Left lobe of liver (tissue), 2 donors: ENCODE data around the gene HDAC3. TPM values are rescaled to one million over a fixed set of nuclear protein-coding genes. Genes with fewer than 3 reads are reported as not detected.

Experiments used
- ATAC-seq: fragments of 200-7000 bp; cut with Tn5 transposase; one replicate; pipeline ENCODE4 v1.9.1; 2020; ENCODE audit warnings: mild to moderate bottlenecking, moderate library complexity
- DNase-seq: peaks from one replicate; pipeline ENCODE4 v3.0.0-alpha.2; 2020; ENCODE audit warnings: low spot score
- total RNA-seq: library from RNA; stranded (reverse); gene quantifications from one replicate; pipeline ENCODE4 v1.2.1, GENCODE V29; 2021
- donor health status: DM: no; HTN: no; CAD: no; lungs with moderate emphysema.
- donor health status: DM: no; HTN: yes; CAD: no.

The HDAC3 gene
- total RNA-seq, 1 donor from 2014 or later = 28.7 TPM

DNA sequence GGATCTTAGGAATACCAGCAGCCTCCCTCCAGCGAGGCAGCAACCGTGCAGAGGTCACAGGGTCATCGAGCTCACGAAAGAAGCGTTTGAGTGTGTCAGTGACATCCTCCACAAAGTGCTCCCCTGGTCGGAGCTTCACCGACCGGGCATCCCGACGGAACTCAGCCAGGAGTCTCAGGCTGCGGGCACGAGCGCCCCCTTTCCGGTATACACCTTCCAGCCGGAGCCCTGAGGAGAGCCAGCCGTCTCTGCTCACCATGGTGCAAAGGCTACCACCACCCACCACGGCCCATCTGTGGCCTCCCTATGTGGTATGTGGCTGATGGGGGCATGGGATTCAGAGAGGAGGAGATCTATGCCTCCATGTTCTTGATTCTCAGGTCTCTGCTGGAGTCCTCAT is 25.4 kb upstream of the HDAC3 start:
- DNase-seq (no peak), ATAC-seq (no peak)

DNA sequence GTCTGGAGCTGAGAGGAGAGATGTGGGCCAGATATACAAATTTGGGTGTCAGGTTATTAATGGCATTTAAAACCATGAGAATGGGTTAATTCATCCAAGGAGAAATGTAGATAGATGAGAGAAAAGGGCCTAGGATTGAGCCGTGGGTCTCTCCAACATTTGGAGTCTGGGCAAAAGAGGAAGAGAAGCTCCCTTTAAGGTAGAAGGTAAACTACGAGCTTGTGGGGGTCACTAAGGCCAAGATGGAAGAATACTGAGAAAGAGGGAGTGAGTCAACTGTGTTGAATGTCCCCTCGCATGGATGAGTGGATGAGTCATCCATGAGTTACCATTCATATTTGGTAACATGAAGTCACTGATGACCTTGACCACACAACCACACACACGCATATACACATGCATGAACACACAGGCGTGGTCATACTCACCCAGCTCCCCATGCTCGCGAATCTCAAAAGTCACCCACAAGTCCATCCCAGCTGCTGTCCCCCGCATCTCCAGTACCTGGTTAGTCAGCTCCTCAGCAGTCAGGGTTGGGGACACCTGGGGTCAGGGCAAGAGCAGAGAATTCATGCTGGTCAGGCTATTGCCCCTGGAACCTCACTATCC is 21.4 kb upstream of the HDAC3 start:
- ATAC-seq (no peak), DNase-seq (no peak)

DNA sequence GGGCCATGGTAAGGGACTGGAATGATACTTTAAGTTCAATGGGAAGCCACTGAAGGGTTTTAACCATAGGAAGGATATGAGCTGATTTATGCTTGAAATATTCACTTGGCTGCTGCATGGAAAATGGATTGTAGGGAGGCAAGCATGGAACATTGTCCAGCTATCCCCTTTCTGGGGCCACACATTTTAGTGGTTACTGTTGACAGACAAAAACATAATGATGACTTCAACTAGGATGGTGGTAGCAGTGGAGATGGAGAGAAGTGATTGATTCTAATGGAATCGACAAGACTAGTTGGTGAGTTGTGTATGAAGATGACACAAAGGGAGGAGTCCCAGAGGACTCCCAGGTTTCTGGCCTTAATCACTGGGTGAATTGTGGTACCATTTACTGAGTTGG is 20.8 kb upstream of the HDAC3 start:
- no peak for ATAC-seq
- no peak for DNase-seq

DNA sequence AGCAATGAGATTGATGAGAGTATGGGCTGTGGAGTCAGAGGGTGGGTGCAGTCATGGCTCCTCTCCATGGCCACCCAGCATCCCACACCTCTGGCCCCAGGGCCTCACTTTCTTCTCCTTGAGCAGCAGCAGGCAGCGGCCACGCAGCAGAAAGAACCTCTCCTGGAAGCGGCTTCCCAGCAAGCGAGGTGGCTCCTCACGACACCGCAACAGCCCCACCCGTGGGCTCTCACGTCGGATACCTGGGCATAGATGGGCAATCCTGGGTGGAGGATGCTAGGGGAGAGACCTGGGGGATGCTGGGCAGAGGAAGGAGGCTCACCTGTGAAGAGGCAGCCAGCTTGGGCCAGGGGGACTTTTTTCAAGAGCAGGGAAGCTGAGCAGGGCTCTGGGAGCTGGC is 19.7 kb upstream of the HDAC3 start:
- ATAC-seq = no peak
- DNase-seq = no peak

DNA sequence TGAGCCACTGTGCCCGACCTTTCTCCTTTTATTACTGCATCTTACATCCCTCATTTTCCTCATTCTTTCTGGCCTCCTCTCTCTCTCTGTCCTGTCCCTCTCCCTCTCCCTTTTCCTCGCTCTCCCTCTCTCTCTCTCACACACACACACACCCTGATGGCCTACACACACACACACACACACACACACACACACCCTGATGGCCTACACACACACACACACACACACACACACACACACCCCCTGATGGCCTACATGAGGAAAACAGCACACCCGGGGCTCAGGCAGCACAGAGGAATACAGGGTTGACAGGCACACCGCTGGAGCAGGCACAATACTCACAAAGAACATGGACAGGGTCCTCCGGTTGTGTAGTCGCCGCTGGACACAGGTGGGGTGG is 18.4 kb upstream of the HDAC3 start:
- DNase-seq = no peak
- ATAC-seq = no peak

DNA sequence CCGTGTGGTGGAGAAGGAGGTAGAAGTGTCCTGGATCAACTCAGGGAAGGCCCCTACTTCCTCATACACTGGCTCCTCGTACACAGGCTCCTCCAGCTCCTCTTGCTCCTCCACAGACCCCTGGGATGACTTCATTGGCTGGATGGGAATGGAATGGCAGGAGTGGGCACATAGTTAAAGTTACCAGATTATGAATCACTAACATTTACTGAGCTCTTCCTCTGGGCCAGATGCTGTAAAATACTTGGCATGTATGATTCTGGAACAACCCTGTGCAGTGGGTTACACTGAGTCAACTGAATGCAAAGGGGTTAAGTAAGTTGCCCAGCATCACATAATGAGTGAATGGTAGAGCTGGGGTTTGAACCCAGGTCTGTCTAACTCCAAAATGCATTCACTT is 17.6 kb upstream of the HDAC3 start:
- ATAC-seq = no peak
- no peak for DNase-seq

DNA sequence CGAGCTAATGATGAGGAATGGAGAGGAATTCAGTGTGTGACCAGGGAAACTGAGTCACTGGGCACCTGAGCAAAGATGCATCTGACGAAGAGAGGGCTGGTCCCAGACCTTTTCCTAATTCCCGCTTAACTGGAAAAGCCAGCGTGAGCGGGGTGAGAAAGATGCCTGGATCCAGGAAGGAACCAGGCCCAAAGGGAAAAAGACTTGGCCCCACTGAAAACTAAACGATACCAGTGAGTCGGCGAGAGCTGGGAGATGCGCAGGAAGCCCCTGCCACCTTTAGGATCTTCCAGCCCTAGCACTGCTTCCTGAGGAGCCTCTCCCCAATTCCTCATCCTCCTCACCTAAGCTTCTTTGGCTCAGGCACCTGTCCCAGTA is 15.1 kb upstream of the HDAC3 start:
- ATAC-seq (no peak), DNase-seq (no peak)

DNA sequence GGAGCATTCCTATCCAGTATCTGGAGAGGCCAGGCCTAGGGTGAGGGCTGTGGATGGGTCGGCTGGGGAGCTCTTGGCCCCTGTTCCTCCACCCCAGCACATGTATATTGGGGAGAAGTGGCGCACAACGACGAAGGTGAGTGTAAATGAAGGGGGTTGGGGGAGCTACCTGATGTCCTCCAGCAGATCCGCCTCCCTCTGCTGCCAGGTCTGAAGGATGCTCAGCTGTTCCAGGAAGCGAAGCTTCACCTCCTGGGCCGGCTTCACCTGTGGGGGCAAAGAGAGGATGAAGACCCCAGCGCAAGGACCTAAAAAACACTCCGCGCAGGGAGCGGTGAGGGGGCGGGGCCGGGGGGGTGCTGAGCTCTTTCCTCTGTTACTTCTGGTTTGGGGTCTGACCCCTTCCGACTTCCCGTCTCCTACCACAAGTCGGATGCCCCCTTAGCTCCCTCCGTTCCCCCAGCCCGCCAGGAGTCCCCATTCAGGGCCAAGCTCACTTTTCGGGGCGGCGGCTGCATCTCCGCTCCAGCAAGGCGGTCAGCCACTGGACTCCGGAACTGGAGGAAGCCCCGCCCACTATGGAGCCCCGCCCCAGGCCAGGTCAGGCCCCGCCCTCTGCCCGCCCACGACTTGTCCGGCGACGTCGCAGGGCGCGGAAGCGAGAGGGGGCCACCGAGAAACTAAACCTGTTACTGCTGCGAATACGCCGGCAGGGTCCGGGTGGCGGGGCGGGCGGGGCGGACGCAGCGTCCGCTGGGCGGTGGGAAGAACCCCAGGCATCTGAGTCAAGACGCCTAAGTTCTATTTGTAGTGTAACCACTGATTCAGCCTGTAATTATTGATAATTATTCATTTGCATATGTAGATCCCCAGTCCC is 14.4 kb upstream of the HDAC3 start, which contains the start of gene FCHSD1:
Gene FCHSD1 (minus strand): TSS at position 568 of the 877 bp plus-strand sequence. CDS start 50 bp downstream, at position 518.
- ATAC-seq (peak; percentile 96), DNase-seq (peak; percentile 86)

DNA sequence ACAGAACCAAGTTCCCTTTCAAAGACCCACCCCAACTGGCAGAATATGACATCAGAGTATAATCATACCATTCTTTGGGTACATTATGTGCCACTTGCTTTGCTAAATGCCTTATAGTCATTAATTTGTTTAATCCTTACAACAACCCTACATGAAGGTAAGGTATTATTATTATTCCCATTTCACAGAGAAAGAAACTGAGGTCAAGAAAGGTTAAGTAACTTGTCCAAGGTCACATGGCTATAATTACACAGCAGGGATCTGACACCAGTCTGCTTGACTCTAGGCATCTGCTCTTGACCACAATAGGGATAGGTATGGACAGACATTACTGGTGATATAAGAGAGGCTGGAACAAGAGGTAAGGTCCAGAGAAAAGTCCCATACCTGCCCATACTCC is 13.3 kb upstream of the HDAC3 start:
- no peak for ATAC-seq
- DNase-seq = no peak

DNA sequence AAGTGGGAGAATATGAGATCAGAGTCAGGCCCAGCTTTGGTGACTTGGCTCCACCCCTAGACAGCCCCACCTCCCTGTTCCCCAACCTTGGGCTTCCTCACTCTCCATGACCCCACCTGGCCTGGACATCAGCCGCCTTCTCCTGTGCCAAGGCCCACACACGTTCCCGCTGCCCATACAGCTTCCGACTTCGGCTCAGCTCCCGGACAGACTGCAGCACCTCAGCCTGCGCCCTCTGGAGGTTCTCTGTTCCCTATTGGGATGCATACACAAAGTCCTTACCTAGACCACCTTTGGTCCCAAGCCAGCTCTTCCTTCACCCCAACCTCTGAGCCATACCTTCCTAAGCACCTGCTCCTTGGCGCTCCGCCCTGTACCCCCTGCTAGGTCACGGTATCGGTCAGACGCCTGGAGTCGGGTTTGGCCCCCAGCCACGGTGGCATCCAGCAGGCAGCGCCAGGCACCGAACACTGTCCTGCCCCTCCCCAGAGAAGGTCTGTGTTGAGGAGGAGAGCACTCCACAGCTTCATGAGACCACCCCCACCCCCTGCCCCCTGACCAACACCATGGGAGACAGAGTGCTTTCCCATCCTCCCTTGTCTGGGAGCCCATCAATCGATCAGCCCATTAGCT is 12.5 kb upstream of the HDAC3 start:
- ATAC-seq (no peak), DNase-seq (no peak)

DNA sequence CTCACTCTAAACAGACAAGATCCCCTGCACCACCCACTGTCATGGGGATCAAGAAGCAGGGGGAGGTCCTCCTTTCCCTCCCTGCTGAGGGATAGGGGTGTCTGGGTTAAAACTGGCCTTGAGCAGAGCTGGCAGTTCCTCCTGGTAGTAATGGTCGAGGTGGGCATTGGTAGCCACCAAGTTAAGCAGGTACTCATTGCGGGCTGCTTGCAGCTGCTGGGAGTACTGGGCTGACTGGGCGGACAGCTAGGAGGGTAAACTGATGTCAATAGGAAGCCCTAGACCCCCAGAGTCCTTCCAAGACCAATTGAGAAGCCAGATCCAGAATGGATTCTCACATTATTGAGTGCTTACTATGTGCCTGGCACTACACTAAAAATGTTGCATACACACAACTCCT is 11.2 kb upstream of the HDAC3 start:
- no peak for ATAC-seq

DNA sequence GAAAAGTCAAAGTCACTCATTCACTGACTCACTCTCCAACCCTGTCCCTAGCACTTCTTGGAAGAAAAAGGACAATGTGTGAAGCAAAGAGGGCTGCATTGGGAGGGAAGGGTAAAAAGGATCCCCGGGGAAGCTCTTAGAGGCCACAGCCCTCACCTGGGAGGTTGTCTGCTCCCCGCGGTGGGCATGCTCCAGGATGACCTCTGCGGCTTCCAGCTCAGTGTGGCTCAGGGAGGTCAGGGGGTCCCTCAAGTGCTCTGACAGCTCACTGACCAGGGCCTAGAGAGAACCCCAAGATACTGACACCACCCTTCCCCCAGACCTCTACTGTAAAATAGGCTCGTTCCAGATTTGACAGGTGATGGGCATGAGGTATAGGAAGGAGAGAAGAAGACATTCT is 10.6 kb upstream of the HDAC3 start:
- DNase-seq (no peak), ATAC-seq (no peak)

More for the DNA sequence above, 11.2 kb upstream of the HDAC3 start:
- no peak for DNase-seq

DNA sequence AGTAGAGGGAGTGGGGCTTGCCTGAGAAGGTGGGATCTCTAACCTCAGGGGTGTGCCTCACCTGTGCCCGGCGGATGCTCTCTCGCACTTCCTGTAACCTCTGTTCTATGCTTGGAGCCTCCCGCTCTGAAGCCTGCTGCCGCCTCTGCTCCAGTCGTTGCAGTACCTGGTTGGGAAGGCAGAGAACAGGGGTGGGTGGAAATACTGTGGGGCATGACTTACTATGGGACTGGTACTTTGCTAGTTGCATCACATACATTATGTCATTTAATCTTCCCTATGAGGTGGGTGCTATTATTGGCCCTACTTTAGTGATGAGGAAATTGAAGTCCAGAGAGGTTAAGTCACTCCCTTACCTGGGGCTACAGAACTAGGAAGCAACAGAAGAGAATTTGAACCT is 9.4 kb upstream of the HDAC3 start:
- ATAC-seq (no peak), DNase-seq (no peak)

DNA sequence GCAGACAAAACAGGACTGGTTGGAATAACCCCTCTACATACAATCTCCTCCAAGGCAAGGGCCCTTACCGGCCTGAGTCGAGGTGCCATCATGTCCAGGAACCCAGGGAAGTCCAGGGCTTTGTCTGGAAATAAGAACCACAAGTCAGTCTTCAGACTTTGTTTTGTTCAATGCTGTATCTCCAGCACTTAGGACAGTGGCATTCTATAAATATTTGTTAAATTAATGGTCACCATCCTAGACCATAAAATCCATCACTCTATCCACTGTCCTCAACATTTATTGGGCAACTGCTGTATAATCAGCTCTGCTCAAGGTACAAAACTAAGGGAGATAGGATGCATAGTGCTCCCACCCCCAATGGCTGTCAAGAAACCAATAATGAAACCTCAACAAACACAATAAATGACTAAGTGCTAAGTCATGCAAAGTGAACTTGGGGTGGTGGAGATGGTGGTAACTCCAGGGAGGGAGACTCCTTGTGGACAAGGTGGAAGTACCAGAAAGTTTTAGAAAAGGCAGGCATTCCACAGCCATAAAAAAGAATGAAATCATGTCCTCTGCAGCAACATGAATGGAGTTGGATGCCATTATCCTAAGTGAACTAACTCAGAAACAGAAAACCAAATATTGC is 5.1 kb upstream of the HDAC3 start:
- ATAC-seq (no peak), DNase-seq (no peak)

DNA sequence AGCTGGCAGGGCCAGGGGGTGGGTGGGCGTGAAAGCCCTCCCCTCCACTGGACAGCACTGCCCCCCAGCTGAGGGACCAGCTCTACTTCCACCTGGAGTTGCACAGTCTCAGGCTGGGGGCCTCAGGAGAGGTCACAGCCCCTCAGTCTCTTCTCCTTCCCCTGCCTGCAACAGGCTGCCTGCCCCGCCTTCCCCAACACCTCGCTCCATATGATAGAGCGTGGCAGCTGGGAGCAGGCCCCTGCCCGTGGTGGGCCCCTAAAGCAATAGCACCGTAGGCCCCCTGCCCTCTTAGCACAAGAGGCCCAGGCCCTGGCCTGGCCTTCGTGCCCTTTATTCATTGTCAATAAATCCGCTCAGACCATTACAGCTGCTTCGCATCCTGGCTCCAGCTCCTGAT is 4.0 kb upstream of the HDAC3 start:
- DNase-seq (no peak), ATAC-seq (no peak)

DNA sequence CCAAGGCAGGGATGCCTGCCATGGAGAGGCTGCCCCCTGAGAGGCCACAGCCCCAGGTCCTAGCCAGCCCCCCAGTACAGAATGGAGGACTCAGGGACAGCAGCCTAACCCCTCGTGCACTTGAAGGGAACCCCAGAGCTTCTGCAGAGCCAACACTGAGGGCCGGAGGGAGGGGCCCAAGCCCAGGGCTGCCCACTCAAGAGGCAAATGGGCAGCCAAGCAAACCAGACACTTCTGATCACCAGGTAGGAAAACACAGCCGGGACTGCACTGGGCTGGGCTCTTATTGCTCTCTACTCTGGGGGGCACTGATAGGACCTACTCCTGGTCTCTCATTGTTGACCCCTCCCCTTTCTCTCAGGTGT is 3.4 kb upstream of the HDAC3 start:
- DNase-seq (no peak), ATAC-seq (no peak)

DNA sequence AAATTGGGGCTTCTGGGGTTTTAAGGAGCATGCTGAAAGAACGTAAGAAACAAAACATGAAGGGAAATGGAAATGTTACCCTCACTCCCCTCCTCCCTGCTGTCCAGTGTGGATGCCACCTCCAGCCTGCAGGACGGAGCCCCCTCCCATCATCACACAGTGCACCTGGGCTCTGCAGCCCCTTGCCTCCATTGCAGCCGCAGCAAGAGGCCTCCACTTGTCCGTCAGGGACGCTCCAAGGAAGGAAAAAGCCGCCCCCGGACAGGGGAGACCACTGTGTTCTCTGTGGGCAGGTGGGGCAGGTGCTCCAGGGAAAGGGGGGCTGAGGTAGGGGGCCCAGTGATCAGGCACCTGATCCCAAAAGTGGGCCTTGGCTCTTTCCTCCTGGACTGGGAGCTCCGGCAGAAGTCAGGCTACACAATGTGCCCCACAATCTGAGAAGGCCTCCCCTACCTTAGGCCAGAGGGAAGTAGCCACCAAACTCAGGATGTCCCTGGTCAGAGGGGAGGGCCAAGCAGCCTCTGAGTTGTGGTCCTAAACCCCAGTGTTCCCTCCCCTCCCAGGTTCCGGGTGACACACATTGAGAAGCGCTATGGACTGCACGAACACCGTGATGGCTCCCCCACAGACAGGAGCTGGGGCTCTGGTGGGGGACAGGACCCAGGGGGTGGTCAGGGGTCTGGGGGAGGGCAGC is 2.9 kb upstream of the HDAC3 start:
- no peak for ATAC-seq
- DNase-seq = no peak

DNA sequence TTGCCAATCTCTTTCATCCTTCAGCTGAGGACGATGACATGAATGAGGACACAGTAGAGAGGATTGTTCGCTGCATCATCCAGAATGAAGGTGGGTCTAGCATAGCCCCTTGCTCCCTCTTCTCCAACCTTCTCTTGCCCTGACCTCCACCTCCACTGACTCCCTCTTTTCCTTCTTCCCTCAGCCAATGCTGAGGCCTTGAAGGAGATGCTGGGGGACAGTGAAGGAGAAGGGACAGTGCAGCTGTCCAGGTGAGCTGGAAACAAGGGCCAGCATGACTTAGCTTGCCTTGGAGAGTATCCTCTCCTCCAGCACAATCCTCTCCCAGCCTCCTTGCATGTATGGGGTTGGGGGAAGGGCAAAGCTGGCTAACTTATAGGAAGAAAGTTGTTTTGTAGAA is 2.1 kb upstream of the HDAC3 start:
- DNase-seq = no peak
- no peak for ATAC-seq

DNA sequence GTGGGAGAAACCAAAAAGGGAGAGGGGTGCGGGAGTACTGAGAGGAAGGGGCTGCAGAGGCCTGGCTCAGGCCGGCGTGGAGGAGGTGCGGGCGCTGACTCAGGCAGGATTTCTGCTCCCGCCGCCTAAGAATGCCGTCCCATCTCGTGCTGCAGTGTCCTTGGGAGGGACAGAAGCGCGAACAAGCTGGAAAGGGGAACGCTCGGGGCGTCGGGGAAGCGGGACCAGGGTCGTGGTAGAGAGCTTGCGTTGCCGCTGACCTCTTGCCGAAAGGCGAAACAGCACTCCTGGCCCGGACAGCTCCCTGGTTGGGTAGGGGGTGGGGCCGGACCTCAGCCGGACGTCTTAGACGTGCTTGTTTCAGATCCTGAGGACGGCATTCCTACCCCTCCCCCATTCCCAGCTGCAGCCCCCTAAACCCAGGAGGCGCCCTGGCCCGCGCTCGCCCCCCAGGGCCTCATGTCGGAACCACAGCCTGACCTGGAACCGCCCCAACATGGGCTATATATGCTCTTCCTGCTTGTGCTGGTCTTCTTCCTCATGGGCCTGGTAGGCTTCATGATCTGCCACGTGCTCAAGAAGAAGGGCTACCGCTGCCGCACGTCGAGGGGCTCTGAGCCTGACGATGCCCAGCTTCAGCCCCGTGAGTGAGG is 1.2 kb upstream of the HDAC3 start:
- peak; percentile 34 for ATAC-seq

DNA sequence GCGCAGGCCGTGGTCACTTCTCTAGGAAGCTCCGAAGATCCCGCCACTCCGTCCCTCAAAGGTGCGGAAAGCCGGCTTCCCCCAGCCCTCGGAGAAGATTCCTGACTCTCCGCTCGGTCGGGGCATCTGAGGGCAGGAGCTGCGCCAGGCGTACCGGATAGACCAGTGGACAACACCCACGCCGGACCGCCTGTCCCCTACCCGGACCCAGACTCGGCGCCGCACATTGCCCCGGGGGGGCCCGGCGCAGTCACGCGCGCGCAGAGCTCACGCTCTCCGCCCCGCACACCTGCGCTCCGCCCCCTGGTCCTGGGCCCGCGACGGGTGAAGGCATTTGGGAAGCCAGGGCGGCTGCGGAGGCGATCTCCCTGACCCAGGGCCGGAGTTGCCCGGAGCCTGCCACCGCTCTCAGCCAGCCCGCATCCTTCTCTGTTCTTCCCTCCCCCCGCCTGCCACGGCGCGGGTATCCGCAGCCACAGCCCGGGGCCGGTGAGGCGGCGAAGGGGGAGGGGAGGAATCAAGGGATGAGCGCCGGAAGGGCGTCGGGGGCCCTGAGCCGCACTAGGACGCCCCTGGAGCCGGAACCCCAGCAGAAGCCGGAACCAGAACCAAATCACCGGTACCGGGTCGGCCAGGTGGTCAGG is 596 bp upstream of the HDAC3 start:
- DNase-seq = no peak
- peak; percentile 47 for ATAC-seq

More for the DNA sequence above, 1.2 kb upstream of the HDAC3 start:
- DNase-seq = peak; percentile 57
